Liver (tissue), 9 donors: ENCODE results near the gene PGD. TPM values are rescaled to one million over a fixed set of nuclear protein-coding genes. Genes with fewer than 3 reads are reported as not detected.
"Not testable (repeated sequence)": the region's sequence is repeated elsewhere in the genome, so short reads cannot be mapped to it uniquely, and the experiment has no call there.

Experiments
- DNase-seq: peaks from one replicate; pipeline ENCODE4 v3.0.0-alpha.2; 2017; ENCODE audit warnings: low spot score
- H3K27ac ChIP-seq, 2 donors: one replicate each; pipeline ENCODE4 v1.7.0; 2013; ENCODE audit warnings: inconsistent platforms in 2 of 2, low read length in 2 of 2, control low read depth in 1 of 2, low read depth in 1 of 2, mild to moderate bottlenecking in 1 of 2
- H3K27me3 ChIP-seq, 4 donors: one replicate each; pipeline versions ENCODE4 v1.6.1 to v1.7.0; 2013; ENCODE audit warnings: low read length in 3 of 4, inconsistent platforms in 1 of 4, mild to moderate bottlenecking in 1 of 4, moderate library complexity in 1 of 4; ENCODE audit not compliant: control insufficient read depth in 4 of 4, insufficient read depth in 4 of 4
- H3K36me3 ChIP-seq, 4 donors: one replicate each; pipeline versions ENCODE4 v1.6.1 to v1.7.0; 2013; ENCODE audit warnings: low read length in 3 of 4, mild to moderate bottlenecking in 3 of 4, low read depth in 1 of 4, moderate library complexity in 1 of 4; ENCODE audit not compliant: control insufficient read depth in 4 of 4, insufficient read depth in 3 of 4
- H3K4me1 ChIP-seq, 4 donors: one replicate each; pipeline versions ENCODE4 v1.6.1 to v1.7.0; 2013; ENCODE audit warnings: low read length in 3 of 4, mild to moderate bottlenecking in 3 of 4, moderate library complexity in 1 of 4; ENCODE audit not compliant: control insufficient read depth in 4 of 4, insufficient read depth in 4 of 4
- H3K4me3 ChIP-seq, 3 donors: one replicate each; pipeline versions ENCODE4 v1.6.1 to v1.7.0; 2013; ENCODE audit warnings: low read length in 3 of 3, control low read depth in 1 of 3, low read depth in 1 of 3, mild to moderate bottlenecking in 1 of 3
- H3K9ac ChIP-seq, 2 donors: one replicate each; pipeline ENCODE4 v1.7.0; 2013; ENCODE audit warnings: low read length in 2 of 2, mild to moderate bottlenecking in 2 of 2, moderate library complexity in 2 of 2, control low read depth in 1 of 2, low read depth in 1 of 2
- H3K9me3 ChIP-seq, 4 donors: one replicate each; pipeline versions ENCODE4 v1.6.1 to v1.7.0; 2013; ENCODE audit warnings: low read length in 3 of 4; ENCODE audit not compliant: control insufficient read depth in 4 of 4
- CTCF ChIP-seq: fragments of 150-350 bp; IDR thresholded peaks from 2 replicates; pipeline ENCODE4 v1.5.1; 2017; ENCODE audit warnings: improper control_type of control experiment, low read depth, low read length; ENCODE audit not compliant: missing input control
- EGR1 ChIP-seq, 2 donors: IDR thresholded peaks; 2 replicates each; pipeline ENCODE4 v1.6.1; 2016 to 2018; ENCODE audit warnings: antibody characterized with exemption in 2 of 2, low read depth in 2 of 2
- FOXA1 ChIP-seq: IDR thresholded peaks from 2 replicates; pipeline ENCODE4 v1.6.1; 2016; ENCODE audit warnings: antibody characterized with exemption
- FOXA2 ChIP-seq: IDR thresholded peaks from 2 replicates; pipeline ENCODE4 v1.6.1; 2016; ENCODE audit warnings: antibody characterized with exemption
- GABPA ChIP-seq, 2 donors: IDR thresholded peaks in 1 of 2; conservative IDR thresholded peaks in 1 of 2; 2 replicates each; pipeline ENCODE4 v1.6.1; 2016; ENCODE audit warnings: antibody characterized with exemption in 2 of 2, mild to moderate bottlenecking in 1 of 2, moderate library complexity in 1 of 2
- JUND ChIP-seq, 2 donors: IDR thresholded peaks; 2 replicates each; pipeline ENCODE4 v1.6.1; 2016; ENCODE audit warnings: antibody characterized with exemption in 2 of 2
- MAX ChIP-seq: IDR thresholded peaks from 2 replicates; pipeline ENCODE4 v1.6.1; 2016; ENCODE audit warnings: antibody characterized with exemption
- RXRA ChIP-seq, 2 donors: IDR thresholded peaks; 2 replicates each; pipeline ENCODE4 v1.6.1; 2017 to 2018; ENCODE audit warnings: antibody characterized with exemption in 2 of 2, mild to moderate bottlenecking in 1 of 2
- SP1 ChIP-seq: IDR thresholded peaks from 2 replicates; pipeline ENCODE4 v1.6.1; 2018; ENCODE audit warnings: antibody characterized with exemption, mild to moderate bottlenecking
- TAF1 ChIP-seq: conservative IDR thresholded peaks from 2 replicates; pipeline ENCODE4 v1.6.1; 2016; ENCODE audit warnings: antibody characterized with exemption, mild to moderate bottlenecking
- WGBS: extraction: QIAGEN DNeasy Blood & Tissue Kit; methylation state at CpG from one replicate; pipeline ENCODE4 v1.1.7; 2013; 5-methylcytosine and 5-hydroxymethylcytosine counted together
- polyA plus RNA-seq, 2 donors: library from polyadenylated mRNA; stranded (reverse) in 1 of 2; unstranded in 1 of 2; fragments of 200-250 nt in 1 of 2; fragments of >200 nt in 1 of 2; fragmentation: Nextera tagmentation in 1 of 2; extraction: Ambion mirVana in 1 of 2; gene quantifications; one replicate each; pipeline versions ENCODE4 v1.2.1 to v1.2.3, GENCODE V29; 2013 to 2015
- total RNA-seq, 2 donors: library from RNA; depleted of rRNA; stranded (reverse); fragments of >200 nt; gene quantifications; one replicate each; pipeline ENCODE4 v1.2.3, GENCODE V29; 2014
- donor health status: healthy.
- donor health status: healthy.
- donor health status: healthy.
- donor health status: healthy.
- donor health status: healthy.

Gene PGD
- total and polyA plus RNA-seq, 4 donors = 45.9 to 112 (median 70.7) TPM

DNA sequence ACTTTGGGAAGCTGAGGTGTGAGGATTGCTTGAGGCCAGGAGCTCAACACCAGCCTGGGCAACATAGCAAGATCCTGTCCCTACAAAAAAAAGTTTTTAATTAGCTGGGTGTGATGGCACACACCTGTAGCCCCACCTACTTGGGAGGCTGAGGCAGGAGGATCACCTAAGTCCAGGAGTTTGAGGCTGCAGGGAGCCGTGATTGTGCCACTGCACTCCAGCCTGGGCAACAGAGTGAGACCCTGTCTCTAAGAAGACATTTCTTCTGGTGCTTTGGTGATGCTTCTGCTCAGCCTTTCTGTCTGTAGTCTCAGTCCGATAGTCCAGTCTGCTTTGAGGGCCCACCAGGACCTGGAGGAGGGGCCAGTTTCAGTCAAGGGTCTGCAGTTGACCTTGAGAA is 8.3 kb downstream of the PGD start:
- no peak overlapping the region for H3K27ac ChIP-seq

GRCh38 chr1:10415211-10415930 is 16.5 kb downstream of the PGD start:
- Histone ChIP-seq H3K9ac (no peak overlapping the region), H3K36me3 (peaks cover 25 to 81% (median 70%) of the 10 kb centered on the region in 4 donors), H3K9me3 (no peaks in the 10 kb centered on the region), H3K4me3 (no peak overlapping the region), H3K4me1 (no peaks in the 10 kb centered on the region), H3K27ac (peak overlapping the region in 1 of 2 donors; percentile 26), H3K27me3 (no peaks in the 10 kb centered on the region)
- TF ChIP-seq RXRA (IDR thresholded peaks at IDR 0.05) (peak in 1 of 2 donors; percentile 6), TAF1 (no peak)
- 84% methylated on average over 6 of the region's 6 CpGs for WGBS
- no peak for DNase-seq

More for the DNA sequence above, 8.3 kb downstream of the PGD start:
- H3K4me1 ChIP-seq = no peaks in the 10 kb centered on the region
- 95% methylated on average over 2 of the region's 2 CpGs for WGBS
- no peaks in the 10 kb centered on the region for H3K27me3 ChIP-seq
- no peak overlapping the region for H3K9ac ChIP-seq
- TF ChIP-seq FOXA2 (no peak), JUND (IDR thresholded peaks at IDR 0.05) (no peak), FOXA1 (no peak), RXRA (IDR thresholded peaks at IDR 0.05) (no peak)
- H3K36me3 ChIP-seq = peaks cover 23 to 84% (median 71%) of the 10 kb centered on the region in 4 donors
- DNase-seq = no peak
- H3K9me3 ChIP-seq = no peaks in the 10 kb centered on the region
- no peak overlapping the region for H3K4me3 ChIP-seq

DNA sequence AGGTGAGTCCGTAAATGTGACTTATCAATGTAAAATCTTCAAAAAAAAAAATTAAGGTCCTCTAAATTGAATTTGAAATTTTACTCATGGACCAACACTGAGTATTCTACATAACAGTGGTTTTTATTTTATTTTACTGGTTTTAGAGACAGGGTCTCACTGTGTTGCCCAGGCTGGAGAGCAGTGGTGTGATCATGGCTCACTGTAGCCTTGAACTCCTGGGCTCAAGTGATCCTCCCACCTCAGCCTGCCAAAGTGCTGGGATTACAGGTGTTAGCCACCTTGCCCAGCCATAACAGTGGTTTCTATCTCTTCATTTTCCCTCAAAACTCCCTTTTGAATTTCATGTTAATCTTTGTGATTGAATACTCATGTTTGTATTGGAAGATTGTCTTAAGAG is 17.1 kb downstream of the PGD start:
- not testable (repeated sequence) for H3K9me3 ChIP-seq, H3K9ac ChIP-seq, H3K4me3 ChIP-seq, H3K4me1 ChIP-seq, H3K27ac ChIP-seq, H3K27me3 ChIP-seq, DNase-seq
- WGBS = 100% methylated on average over 1 of the region's 1 CpG
- H3K36me3 ChIP-seq = peaks cover 26 to 79% (median 68%) of the 10 kb centered on the region in 4 donors

- not testable (repeated sequence) for H3K27me3 ChIP-seq, DNase-seq, H3K27ac ChIP-seq, H3K9ac ChIP-seq, H3K9me3 ChIP-seq, H3K4me1 ChIP-seq, H3K4me3 ChIP-seq
- WGBS = 93% methylated on average over 8 of the region's 8 CpGs
- H3K36me3 ChIP-seq = peaks cover 16 to 54% (median 45%) of the 10 kb centered on the region in 4 donors
Measured at GRCh38 chr1:10418741-10419140, 19.9 kb downstream of the PGD start.

DNA sequence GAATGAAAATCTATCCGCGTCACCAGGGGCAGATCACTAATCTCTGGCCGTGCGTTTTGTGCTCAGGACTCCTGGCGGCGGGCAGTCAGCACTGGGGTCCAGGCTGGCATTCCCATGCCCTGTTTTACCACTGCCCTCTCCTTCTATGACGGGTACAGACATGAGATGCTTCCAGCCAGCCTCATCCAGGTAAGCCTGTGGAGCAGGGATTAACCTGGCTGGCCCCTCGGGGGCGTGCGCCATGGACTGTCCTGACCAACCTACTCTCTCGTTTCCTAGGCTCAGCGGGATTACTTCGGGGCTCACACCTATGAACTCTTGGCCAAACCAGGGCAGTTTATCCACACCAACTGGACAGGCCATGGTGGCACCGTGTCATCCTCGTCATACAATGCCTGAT is 20.5 kb downstream of the PGD start:
- 92% methylated on average over 15 of the region's 15 CpGs for WGBS
- Histone ChIP-seq H3K27ac (no peak overlapping the region), H3K4me1 (no peaks in the 10 kb centered on the region), H3K27me3 (no peaks in the 10 kb centered on the region), H3K9me3 (no peaks in the 10 kb centered on the region), H3K9ac (no peak overlapping the region), H3K36me3 (peaks cover 16 to 49% (median 42%) of the 10 kb centered on the region in 4 donors), H3K4me3 (no peak overlapping the region)
- TF ChIP-seq EGR1 (IDR thresholded peaks at IDR 0.05; ENCODE audit: low read depth in 2 of 2) (no peak), GABPA (IDR thresholded peaks at IDR 0.05 in 1 of 2, conservative IDR thresholded peaks at IDR 0.05 in 1 of 2) (no peak), MAX (no peak), CTCF (no peak), SP1 (no peak)
- DNase-seq = no peak
